Ovary (tissue), 3 donors: ENCODE data around the gene SAC3D1.

Experiments used
- EP300 ChIP-seq: sonication (generic); formaldehyde crosslinking; IDR thresholded peaks from one replicate; pipeline ENCODE4 v1.6.1; 2017; ENCODE audit warnings: antibody characterized with exemption
- POLR2A ChIP-seq: fragments of 450-650 bp; IDR thresholded peaks from one replicate; pipeline ENCODE4 v1.6.1; 2017; ENCODE audit warnings: antibody characterized with exemption, mild to moderate bottlenecking, moderate library complexity
- TF ChIP-seq, protein P1 (sequence below), 3 donors: fragments of 450-650 bp in 2 of 3; fragments of 200-600 bp in 1 of 3; IDR thresholded peaks; one replicate each; pipeline versions ENCODE4 v1.5.1 to v1.8.0; 2016 to 2022; ENCODE audit warnings: antibody characterized with exemption in 3 of 3, mild to moderate bottlenecking in 1 of 3
- donor health status: DM: no; HTN: no; CAD: no.

GRCh38 chr11:65077451-65077850, 36.4 kb downstream of the SAC3D1 start:
- no peak for TF ChIP-seq EP300
- TF ChIP-seq, protein P1, sequence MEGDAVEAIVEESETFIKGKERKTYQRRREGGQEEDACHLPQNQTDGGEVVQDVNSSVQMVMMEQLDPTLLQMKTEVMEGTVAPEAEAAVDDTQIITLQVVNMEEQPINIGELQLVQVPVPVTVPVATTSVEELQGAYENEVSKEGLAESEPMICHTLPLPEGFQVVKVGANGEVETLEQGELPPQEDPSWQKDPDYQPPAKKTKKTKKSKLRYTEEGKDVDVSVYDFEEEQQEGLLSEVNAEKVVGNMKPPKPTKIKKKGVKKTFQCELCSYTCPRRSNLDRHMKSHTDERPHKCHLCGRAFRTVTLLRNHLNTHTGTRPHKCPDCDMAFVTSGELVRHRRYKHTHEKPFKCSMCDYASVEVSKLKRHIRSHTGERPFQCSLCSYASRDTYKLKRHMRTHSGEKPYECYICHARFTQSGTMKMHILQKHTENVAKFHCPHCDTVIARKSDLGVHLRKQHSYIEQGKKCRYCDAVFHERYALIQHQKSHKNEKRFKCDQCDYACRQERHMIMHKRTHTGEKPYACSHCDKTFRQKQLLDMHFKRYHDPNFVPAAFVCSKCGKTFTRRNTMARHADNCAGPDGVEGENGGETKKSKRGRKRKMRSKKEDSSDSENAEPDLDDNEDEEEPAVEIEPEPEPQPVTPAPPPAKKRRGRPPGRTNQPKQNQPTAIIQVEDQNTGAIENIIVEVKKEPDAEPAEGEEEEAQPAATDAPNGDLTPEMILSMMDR (IDR thresholded peaks at IDR 0.05) = no peak
- no peak for TF ChIP-seq POLR2A
